HG03558 (cell line): ENCODE results near the gene EEF2K.

ENCODE experiments used
- ATAC-seq: cut with Tn5 transposase; IDR thresholded peaks from one replicate; pipeline ENCODE4 v1.9.1; 2021; ENCODE audit warnings: moderate number of reproducible peaks; ENCODE audit not compliant: unreplicated experiment; ENCODE audit errors: extremely low read depth

The EEF2K gene

DNA sequence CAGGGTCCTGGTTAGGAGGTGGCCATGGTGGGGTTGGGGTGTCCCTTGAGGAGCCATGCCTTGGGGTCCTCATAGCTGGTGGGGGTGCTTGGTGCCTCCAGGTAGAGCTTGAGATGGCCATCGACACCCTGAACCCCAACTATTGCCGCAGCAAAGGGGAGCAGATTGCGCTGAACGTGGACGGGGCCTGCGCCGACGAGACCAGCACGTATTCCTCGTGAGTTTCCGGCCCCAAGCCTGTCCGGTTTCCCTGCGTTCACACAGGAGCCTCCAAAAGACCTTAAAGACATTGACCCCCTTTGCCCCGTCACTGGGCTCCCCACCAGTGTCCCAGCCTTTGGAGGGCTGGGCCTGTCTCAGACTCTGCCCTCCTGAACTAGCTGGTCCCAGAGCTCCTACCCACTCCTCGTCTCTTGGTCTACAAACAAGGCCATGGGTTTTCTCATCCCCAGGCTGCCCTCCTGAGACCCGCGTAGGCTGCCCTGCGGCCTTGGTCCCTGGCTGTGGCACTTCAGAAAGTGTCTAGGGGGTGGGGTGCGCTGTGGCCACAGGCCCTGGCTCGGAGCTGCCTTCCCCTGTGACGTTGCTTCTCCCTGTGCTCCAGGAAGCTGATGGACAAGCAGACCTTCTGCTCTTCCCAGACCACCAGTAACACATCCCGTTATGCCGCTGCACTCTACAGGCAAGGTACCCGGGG is 102.9 kb downstream of the EEF2K start:
- ATAC-seq = no peak

DNA sequence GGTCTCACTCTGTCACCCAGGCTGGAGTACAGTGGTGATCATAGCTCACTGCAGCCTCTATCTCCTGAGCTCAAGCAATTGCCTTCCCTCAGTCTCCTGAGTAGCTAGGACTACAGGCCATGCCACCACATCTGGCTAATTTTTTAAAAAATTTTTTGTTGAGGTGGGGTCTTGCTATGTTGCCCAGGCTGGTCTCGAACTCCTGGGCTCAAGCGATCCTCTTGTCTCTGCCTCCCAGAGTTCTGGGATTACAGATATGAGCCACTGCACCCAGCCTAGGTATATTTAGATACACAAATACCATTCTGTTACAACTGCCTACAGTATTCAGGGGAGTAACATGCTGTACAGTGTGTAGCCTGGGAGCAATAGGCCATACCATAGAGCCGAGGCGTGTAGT is 105.4 kb downstream of the EEF2K start:
- no peak for ATAC-seq

DNA sequence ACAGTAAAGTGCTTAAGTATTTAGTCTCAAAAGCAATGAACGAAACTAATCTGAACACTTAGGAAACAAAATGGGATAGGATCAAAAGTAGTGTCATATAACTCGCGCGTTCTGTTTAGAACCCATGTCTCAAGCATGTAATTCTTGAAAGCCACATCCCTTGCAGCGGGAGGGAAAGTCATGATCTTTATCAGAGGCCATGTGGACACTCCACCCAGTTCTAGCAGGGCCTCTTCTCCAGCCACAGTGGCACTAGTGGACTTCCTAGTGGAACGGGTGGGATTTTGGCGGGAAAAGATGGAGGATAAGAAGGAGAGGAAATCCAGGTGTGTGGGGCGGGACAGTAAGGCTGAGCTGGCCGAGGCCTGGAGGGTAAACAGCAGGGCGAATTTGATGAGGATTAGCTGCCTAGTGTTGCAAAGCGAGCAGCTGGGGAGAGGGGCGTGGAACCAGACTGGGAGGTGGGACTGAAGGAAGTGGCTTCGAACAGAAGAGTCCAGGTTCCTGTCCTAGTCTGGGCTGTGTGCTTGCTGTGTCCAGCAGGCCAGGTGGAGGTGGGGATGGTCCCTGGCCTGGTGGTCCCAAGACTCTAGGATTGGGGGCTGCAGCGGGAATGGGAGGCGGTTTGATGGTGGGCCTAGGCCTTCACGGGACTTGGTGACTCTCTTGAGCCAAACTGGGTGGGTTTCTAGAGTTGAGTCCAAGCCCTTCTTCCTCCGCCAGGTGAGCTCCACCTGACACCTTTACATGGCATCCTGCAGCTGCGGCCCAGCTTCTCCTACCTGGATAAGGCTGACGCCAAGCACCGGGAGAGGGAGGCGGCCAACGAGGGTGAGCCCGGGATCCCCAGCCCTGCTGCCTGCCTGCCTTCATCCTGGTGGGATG is 107.1 kb downstream of the EEF2K start:
- no peak for ATAC-seq

DNA sequence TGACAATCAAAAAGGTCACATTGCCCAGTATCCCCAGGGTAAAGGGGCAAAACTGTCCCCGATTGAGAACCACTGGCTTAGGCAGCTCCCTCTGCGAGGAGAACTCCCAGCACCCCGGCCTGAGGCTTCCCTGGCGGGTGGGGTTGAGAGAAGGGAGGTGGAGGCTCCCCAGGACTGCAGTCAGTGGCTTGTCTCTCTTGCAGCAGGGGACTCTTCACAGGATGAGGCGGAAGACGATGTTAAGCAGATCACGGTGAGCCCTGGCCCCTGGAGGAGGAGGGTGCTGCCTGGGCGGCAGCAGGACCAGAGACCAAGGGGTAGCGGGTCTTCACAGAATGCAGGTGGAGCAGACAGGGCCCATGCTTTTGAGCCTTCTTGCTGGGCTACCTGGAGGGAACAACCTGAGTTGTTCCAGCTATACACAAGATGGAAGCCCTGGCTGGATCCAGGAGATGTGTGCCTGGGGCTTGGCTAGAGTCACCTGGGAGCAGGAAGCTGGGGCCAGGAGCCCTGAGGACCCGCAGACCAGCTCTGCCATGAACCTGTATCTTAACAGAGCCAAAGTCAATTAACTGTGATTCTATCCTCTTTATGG is 107.9 kb downstream of the EEF2K start:
- ATAC-seq = no peak

DNA sequence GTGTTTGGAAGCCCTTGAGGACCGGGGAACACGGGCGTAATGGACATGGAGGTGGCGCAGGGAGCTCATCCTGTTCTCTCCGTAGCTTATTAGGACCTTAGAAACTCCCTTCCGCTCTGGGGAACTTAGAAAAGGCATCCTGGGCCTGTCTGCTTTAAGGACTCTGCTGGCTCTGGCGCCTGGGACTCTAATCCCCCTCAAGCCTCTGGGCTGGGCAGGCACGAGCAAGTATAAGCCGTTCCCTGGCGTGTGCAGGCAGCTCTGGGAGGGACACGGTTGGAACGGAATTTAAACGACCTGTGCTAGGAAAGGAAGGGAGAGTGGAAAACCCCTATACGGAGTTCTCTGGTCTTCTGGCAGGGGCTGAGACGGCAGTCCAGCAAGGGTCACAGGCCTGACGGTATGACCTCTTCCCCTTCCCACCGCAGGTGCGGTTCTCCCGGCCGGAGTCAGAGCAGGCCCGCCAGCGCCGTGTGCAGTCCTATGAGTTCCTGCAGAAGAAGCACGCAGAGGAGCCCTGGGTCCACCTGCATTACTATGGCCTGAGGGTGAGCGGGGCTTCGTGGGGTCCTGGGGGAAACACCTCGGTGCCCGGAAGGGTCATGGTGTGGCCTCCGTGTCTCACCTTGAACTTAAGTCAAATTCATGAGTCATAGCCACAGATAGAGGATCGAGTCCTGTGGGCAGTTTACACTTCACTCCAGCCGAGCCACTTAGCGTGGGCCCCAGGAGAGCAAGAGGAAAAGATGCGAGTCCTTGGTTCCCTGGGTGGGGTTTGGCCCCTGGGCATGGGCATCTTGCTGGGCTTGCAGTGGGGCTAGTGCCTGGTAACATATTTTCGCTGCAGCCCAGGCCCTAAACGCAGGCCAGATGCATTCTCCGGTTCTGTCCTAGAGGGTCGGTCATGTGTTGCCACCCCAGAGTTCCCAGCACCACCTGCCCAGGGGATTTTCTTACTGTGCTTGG is 108.9 kb downstream of the EEF2K start:
- ATAC-seq = no peak

DNA sequence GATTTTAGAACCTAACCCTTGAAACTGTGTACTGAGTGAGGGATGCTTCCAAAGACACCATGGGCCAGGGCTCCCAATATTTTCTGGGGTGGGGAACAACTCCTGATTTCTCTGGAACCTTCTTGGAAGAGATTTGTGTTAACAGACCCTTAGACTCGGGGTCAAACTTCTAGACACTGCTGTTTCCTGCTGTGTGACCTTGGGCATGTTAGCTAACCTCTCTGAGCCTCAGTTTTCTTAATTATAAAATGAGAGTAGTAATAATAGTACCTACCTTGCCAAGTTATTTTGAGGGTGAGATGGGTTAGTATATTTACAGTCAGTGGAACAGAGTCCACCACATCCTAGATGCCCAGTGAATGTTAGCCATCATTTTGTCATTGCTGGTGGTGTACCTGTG is 109.9 kb downstream of the EEF2K start:
- ATAC-seq = no peak

DNA sequence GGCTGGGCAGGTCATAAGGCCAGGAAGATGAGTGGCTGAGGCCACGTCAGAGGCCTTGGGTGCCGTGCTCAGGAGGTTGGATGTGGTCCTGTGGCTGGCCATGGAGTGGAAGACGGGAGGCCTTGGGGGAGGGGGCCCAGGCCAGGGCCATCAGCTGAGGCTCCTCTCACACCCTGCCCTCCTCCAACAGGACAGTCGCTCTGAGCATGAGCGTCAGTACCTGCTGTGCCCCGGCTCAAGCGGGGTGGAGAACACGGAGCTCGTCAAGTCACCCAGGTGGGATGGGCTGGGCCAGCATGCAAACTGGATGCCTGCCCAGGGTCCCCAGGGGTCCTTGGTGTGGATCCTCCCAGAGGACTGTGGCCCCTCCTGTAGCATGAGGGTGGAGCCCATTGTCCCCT is 110.3 kb downstream of the EEF2K start:
- ATAC-seq = no peak

DNA sequence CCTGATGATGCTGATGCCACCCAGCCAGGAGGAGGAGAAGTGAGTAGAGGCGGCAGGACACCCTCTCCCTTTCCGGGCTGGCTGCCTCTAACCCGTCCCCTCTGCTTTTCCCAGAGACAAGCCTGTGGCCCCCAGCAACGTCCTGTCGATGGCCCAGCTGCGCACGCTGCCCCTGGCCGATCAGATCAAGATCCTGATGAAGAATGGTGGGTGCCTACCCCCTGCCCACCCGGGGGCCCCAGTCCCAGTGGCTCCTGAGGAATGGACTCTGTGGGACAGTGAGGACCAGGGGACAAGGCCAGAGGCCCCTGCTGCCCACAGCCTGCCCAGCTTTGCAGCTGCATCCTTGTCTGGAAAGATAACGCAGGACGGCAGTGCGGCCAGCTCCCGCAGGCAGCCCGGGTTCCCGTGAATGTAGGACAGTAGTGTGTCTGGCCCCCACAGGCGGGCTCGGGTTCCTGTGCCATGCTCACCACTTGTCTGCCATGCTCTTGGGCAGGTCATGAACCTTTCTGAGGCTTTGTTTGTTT is 111.0 kb downstream of the EEF2K start:
- no peak for ATAC-seq

DNA sequence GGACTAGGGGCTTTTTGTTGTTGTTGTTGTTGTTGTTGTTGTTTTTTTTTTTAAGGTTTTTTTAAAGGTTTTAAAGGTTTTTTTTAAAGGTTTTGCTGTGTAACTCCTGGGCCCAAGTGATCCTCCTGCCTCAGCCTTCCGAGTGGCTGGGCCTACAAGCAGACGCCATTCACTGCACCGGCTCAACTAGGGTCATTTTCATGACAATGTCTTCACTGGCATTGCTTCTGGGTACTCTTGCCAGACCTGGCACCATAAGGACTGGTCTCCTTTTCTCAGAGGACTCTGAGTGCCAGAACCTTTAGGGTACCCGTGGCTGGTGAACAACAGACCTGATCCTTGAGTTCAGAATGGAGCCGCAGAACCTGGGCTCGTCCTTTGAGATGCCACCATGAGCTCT is 111.5 kb downstream of the EEF2K start:
- no peak for ATAC-seq

DNA sequence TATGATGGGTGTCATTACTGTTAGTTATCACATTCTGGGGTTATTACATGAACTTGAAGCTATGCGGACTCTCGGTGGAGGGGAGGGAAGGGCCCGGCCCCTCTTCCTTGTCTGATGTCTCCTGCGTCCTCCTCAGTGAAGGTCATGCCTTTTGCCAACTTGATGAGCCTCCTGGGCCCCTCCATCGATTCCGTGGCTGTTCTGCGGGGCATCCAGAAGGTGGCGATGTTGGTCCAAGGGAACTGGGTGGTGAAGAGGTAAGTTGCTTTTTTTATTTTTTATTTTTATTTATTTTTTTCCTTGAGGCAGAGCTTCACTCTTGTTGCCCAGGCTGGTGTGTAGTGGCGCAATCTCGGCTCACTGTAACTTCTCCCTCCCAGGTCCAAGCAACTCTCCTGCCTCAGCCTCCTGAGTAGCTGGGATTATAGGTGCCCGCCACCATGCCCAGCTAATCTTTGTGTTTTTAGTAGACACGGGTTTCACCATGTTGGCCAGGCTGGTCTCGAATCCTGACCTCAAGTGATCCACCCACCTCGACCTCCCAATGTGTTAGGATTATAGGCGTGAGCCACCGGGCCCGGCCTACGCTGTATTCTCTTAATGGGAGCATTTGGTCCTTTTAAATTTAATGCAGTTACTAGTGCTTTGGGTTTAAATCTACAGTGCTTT is 112.7 kb downstream of the EEF2K start:
- no peak for ATAC-seq

DNA sequence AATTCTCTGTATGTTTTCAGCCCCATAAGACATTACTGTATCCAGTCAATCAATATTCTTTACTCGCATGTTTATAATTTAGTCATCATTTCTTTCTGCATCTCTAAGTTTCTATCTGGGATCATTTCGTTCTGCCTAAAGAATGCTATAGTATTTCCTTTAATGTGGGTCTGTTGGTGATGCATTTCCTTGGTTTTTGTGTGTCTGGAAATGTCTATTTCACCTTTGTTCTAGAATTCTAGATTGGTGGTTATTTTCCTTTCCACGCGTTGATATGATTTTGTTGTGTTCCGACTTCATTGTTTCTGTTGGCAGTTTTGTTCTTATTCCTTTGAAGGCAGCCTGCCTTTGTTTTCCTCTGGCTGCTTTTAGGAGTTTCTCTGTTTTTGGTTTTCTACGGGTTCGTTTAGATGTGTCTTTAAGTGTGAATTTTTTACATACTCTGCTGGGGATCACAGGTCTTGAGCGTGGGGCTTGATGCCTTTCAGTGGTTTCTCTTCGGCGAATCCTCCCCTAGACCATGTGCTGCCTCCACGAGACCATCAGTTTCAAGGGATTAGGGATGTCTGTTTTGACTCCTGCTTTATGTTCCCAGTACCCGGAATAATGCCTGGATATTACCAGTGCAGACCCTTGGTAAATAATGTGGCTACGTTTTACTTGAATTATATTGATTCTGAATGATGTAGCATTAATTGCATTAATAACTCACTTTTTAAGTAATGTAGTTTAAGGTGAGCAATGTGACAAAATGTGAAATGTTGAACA is 114.7 kb downstream of the EEF2K start:
- no peak for ATAC-seq

DNA sequence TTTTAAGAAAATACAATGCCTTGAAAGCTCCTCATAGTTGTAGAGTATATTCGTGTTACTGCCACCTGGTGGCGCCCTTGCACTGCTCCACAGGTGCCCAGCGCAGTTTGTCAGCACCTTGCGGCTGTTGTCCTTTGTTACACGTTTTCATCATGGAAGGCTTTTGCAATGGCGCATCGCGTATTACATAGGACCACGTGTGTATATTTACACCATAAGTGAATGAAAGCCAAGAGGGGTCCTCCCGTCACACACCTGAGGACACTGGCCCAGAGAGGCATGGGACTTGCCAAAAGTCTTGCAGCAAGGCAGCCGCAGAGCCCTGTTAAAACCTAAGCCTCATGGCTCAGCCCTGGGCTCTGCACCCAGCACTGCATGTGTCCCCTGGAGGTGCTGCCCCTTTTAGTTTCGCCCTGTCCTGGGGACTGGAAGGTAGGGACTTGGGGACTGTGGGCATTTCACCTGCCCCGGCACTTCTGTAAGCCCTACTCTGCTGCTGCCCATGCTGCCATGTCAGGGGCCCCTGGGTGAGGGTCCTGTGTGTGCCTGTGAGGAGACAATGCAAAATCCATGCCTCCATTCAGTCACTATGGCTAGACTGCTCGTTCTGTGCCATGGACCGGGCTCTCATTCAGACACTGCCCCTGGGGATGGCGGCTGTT is 115.4 kb downstream of the EEF2K start:
- no peak for ATAC-seq

DNA sequence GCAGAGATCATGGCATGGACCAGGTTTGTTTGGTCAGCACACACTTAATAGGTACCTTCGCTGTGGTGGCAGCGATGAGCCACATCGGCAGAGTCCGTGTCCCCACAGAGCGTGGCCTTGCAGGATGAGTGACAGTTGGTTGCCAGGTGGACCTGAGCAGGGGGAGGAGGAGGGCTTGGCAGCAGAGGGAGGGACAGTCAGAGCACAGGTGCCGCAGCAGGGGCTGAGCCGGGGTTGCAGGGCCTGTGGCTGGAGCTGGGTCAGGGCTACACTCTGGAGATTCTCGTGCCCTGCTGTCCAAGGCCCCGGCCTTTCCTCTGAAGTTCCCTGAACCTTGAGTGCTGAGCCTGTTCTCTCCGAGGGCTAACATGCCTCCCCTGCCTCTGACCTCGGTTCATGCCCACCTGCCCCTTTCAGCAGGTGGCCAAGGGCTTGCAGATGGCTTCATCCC is 116.0 kb downstream of the EEF2K start:
- ATAC-seq = no peak

DNA sequence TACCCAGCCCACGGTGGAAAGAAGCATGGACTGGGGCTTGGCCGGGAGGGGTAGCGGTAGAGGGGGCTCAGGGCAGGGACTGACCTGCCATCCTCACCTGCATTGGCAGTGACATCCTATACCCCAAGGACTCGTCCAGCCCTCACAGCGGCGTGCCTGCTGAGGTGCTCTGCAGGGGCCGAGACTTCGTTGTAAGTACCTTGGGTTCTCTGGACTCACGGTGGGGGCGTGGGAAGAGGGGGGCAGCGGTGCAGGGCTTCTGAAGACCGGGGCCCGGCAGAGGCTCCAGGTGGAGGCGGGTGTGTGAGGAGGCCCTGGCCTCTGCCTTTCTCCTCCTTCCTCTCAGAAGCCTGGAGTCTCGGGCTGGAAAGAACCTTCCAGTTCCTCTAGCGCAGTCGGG is 116.7 kb downstream of the EEF2K start:
- ATAC-seq = no peak

DNA sequence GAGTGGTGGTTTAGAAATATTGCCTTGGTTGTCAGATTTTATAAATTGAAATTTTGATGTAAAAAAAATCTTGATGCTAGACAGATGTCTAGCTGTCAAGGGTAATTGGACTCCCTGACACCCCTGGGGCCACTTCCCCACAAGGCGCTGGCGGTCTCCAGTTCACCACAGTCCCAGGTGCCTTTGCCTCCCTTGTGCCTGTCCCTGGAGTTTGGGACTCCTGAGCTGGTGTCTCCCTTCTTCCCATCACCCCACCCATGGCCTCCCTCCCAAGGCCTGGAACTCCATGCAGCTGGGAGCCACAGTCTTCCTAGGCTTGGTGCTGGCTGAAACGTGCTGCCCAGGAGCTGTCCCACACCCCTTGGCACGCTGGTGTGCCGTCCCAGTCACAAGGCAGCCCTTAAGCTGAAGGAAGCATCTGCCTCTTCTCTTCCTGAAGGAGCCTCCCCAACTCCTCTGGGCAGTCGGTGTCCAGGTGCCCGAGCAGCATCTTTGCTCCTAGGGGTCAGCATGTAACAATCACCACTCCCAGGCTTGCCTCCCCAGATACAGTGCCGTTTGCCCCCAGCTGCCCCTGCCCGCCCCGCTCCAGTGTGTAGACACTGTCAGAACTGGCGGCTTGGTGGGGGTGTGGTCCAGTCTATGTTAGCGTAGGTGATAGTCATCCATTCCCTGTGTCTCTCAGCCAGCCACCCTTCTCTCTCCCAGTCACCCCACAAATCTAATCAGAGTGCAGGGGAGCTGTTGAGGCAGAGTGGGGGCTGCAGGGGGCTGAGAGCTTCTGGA is 117.3 kb downstream of the EEF2K start:
- no peak for ATAC-seq

DNA sequence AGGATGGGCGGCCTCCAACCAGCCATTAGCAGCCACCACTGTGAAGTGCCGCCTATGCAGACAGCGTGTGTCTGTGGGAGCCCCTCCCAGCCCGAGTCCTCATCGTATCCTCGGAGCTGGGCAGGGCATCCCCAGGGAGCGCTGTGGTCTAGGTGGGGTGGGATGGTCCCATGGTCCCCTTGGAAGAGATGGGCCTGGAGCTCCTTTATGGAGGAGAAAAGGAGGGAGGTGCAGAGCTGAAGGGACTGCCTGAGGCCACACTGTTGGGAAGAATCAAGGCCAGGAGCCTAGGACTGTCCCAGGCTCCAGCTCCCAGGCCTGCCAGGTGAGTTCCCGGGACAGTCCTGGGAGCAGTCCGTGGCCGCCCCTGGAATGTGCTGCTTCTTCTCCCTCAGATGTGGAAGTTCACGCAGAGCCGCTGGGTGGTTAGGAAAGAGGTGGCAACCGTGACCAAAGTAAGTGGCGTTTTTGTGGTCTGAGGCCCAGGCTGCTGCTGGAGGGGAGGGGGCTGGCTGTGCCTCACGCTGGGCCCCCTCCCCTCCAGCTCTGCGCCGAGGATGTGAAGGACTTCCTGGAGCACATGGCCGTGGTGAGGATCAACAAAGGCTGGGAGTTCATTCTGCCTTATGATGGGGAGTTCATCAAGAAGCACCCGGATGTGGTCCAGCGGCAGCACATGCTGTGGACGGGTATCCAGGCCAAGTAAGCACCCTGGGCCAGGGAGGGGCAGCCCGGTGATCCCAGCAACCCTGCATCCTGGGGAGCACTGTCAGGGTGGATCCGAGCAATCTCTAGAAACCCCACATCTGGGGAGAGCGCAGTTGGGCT is 118.1 kb downstream of the EEF2K start:
- no peak for ATAC-seq
